ENCODE measurements around the gene FAM187B.

- TF ChIP-seq CTCF (IDR thresholded peaks at IDR 0.05 in 8 of 11, conservative IDR thresholded peaks at IDR 0.05 in 3 of 11) (no peak), POLR2AphosphoS5 (IDR thresholded peaks at IDR 0.05) (no peak)
Measured at GRCh38 chr19:35178701-35179100, 49.8 kb downstream of the FAM187B start.

Measured in spleen (tissue), 7 donors.